Memory B cell (primary cell): ENCODE data around the gene NTPCR.

Experiments used
- ATAC-seq: fragments of 150-1000 bp; cut with Tn5 transposase; 2 replicates; pipeline ENCODE4 v1.10.0; 2021; ENCODE audit warnings: low read depth, mild to moderate bottlenecking, moderate library complexity
- DNase-seq, 2 donors: peaks; one replicate each; pipeline ENCODE4 v3.0.0; 2022; ENCODE audit warnings: low spot score in 2 of 2
- H3K27ac Mint-ChIP-seq: one replicate; pipeline ENCODE4 v1.8.0; 2022; ENCODE audit warnings: mild to moderate bottlenecking, moderate library complexity, mixed read lengths
- H3K27me3 Mint-ChIP-seq: one replicate; pipeline ENCODE4 v1.8.0; 2022; ENCODE audit warnings: mixed read lengths
- H3K36me3 Mint-ChIP-seq: one replicate; pipeline ENCODE4 v1.8.0; 2022; ENCODE audit warnings: mild to moderate bottlenecking, mixed read lengths
- H3K4me1 Mint-ChIP-seq: one replicate; pipeline ENCODE4 v1.8.0; 2022; ENCODE audit warnings: mixed read lengths
- H3K4me3 Mint-ChIP-seq: one replicate; pipeline ENCODE4 v1.8.0; 2022; ENCODE audit warnings: mild to moderate bottlenecking, moderate library complexity, mixed read lengths
- H3K9me3 Mint-ChIP-seq: one replicate; pipeline ENCODE4 v1.8.0; 2022; ENCODE audit warnings: mixed read lengths

The NTPCR gene

GRCh38 chr1:232979558-232979957 lies 29.1 kb downstream of the NTPCR start:
- H3K4me1 Mint-ChIP-seq = peaks cover 11% of the 10 kb centered on the region
- peak overlapping the region; percentile 75 for H3K27ac Mint-ChIP-seq
- no peaks in the 10 kb centered on the region for H3K27me3 Mint-ChIP-seq
- no peaks in the 10 kb centered on the region for H3K9me3 Mint-ChIP-seq
- DNase-seq (no peak), ATAC-seq (no peak)
- no peak overlapping the region for H3K4me3 Mint-ChIP-seq
- H3K36me3 Mint-ChIP-seq = peaks cover 23% of the 10 kb centered on the region

GRCh38 chr1:232980355-232980978 lies 30.1 kb downstream of the NTPCR start:
- DNase-seq (no peak), ATAC-seq (no peak)
- peaks cover 11% of the 10 kb centered on the region for H3K4me1 Mint-ChIP-seq
- no peaks in the 10 kb centered on the region for H3K27me3 Mint-ChIP-seq
- peaks cover 18% of the 10 kb centered on the region for H3K36me3 Mint-ChIP-seq
- H3K4me3 Mint-ChIP-seq = no peak overlapping the region
- no peaks in the 10 kb centered on the region for H3K9me3 Mint-ChIP-seq
- H3K27ac Mint-ChIP-seq = no peak overlapping the region

- Mint-ChIP-seq H3K4me1 (peaks cover 11% of the 10 kb centered on the region), H3K27ac (no peak overlapping the region), H3K9me3 (no peaks in the 10 kb centered on the region), H3K36me3 (peaks cover 14% of the 10 kb centered on the region), H3K27me3 (no peaks in the 10 kb centered on the region), H3K4me3 (no peak overlapping the region)
- ATAC-seq (no peak), DNase-seq (no peak)
Observed at GRCh38 chr1:232980986-232981560, 30.7 kb downstream of the NTPCR start.

- Mint-ChIP-seq H3K9me3 (no peaks in the 10 kb centered on the region), H3K27me3 (no peaks in the 10 kb centered on the region), H3K27ac (no peak overlapping the region), H3K4me3 (no peak overlapping the region), H3K36me3 (peaks cover 10% of the 10 kb centered on the region), H3K4me1 (peaks cover 8% of the 10 kb centered on the region)
- no peak for DNase-seq
- ATAC-seq = no peak
Observed at GRCh38 chr1:232982238-232982944, 32.0 kb downstream of the NTPCR start.

DNA sequence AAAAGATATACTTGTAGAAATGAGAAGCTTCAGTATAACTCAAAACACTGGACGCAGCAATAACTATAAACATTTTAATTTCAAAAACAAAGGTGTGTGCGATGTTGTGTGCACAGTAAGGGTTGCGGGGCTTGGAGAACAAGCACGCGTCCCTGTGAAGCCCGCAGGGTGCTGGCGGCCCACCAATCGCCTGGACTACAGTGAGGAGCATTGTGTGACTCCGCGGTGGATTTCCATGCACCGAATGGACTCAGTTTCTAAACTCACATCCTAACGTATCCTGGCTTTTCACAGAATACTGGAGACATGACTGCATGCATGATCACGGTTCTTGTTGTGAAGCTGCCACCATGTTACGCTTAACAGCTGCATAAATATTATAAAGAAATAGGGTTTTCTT lies 33.0 kb downstream of the NTPCR start:
- peaks cover 8% of the 10 kb centered on the region for H3K36me3 Mint-ChIP-seq
- no peak overlapping the region for H3K27ac Mint-ChIP-seq
- no peak for DNase-seq
- H3K9me3 Mint-ChIP-seq = no peaks in the 10 kb centered on the region
- H3K4me3 Mint-ChIP-seq = no peak overlapping the region
- peaks cover 2% of the 10 kb centered on the region for H3K4me1 Mint-ChIP-seq
- no peaks in the 10 kb centered on the region for H3K27me3 Mint-ChIP-seq
- ATAC-seq = no peak

DNA sequence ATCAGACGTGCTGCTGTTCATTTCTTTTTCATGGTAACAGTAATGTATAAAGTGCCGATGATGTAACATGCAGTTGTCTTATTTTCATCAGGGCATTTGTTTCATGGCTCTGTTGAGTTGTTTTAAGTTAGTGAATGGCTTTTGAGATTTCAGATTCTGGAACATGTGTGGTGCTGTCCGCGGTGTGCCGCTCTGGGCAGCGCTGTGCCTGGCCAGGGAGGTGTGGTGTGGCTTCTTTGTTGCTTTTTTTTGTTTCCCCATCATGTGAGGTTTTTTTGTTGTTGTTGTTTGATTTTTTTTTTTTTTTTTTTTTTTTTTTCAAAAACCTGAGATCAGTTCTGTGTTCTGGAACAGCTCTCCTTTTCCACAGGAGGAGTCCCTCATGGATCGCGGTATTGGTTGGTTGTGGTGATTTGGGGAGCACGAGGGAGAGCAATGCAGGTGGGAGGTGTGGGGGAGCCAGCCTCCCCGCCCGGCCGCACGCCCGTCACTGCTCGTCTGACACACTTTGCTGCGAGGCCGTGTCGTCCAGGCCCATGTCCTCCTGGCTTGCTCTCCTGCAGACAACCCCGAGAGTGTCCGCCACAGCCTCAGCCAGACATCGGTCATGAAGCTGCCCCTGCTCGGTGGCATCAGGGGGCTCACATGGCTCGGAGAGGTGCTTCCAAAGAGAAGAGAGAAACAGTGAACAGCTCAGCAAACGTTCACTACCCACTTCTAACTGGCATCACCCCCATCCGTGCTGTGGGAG lies 33.6 kb downstream of the NTPCR start:
- Mint-ChIP-seq H3K27ac (no peak overlapping the region), H3K4me3 (no peak overlapping the region), H3K9me3 (no peaks in the 10 kb centered on the region), H3K27me3 (no peaks in the 10 kb centered on the region), H3K36me3 (peaks cover 6% of the 10 kb centered on the region), H3K4me1 (no peaks in the 10 kb centered on the region)
- DNase-seq (no peak), ATAC-seq (no peak)

DNA sequence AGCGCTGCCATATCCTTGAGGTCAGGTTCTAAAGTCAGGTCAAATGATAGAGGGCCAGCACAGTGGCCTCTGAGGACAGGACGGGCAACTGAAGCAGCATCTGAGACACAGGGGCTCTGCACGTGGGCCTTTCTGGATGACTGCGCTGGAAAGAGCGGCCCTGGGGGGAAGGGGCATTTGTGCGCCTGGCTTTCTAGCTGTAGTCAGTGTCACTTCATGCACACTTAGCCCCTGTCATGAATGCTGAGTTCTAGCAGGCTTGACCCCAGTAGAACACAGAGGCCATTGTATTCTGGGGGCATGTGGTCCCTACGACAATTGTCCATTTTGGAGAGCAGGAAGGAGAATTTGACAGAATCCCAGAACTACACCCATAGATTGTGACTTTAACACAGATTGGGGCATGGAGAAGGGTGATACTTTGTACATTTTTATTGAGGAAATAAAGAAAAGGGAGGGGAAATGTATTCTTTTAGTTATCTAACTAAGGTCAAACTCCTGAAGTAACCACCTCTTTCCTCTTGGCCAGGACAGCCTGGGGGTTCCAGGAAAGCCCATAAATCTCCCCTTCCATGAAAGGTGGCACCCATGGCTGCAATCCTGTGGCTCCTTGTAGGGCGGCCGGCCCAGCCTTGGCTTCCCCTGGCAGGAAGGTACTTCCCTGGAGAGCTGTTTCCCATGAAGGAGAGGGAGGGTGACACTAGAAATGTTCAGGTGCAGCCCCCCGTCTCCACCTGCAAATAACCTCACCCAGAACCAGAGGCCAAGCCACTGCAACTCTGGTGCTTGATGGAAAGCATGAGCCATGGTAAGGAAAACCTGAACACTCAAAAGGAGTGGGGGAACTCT lies 34.4 kb downstream of the NTPCR start:
- no peak for ATAC-seq
- no peak overlapping the region for H3K27ac Mint-ChIP-seq
- H3K36me3 Mint-ChIP-seq = peaks cover 8% of the 10 kb centered on the region
- H3K4me3 Mint-ChIP-seq = no peak overlapping the region
- no peak for DNase-seq
- no peaks in the 10 kb centered on the region for H3K4me1 Mint-ChIP-seq
- H3K27me3 Mint-ChIP-seq = no peaks in the 10 kb centered on the region
- H3K9me3 Mint-ChIP-seq = no peaks in the 10 kb centered on the region

- no peak for DNase-seq
- ATAC-seq = no peak
- H3K4me3 Mint-ChIP-seq = no peak overlapping the region
- no peak overlapping the region for H3K27ac Mint-ChIP-seq
- H3K9me3 Mint-ChIP-seq = no peaks in the 10 kb centered on the region
- H3K4me1 Mint-ChIP-seq = no peaks in the 10 kb centered on the region
- no peaks in the 10 kb centered on the region for H3K27me3 Mint-ChIP-seq
- H3K36me3 Mint-ChIP-seq = peaks cover 9% of the 10 kb centered on the region
Observed at GRCh38 chr1:232985882-232986526, 35.6 kb downstream of the NTPCR start.

DNA sequence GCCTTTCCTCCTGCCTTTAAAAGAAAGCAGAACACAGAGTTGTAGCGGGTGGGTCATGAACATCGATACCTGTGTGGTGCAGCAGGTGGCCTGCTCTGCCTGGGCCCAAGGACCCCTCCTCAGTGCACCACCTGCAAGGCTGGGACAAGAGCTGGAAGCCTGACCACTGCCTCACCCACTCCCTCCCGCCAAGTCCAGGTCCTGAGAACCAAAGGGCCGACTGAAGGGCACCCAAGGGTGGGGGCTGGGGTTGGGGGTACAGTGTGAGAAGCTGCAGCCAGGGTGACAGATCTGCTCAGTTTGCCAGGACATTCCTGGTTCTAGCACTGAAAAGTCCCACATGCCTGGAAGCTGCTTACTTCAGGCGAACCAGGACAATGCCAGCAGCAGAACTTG lies 36.1 kb downstream of the NTPCR start:
- DNase-seq = no peak
- Mint-ChIP-seq H3K4me3 (no peak overlapping the region), H3K27ac (no peak overlapping the region), H3K36me3 (peaks cover 11% of the 10 kb centered on the region), H3K9me3 (no peaks in the 10 kb centered on the region), H3K4me1 (no peaks in the 10 kb centered on the region), H3K27me3 (no peaks in the 10 kb centered on the region)
- no peak for ATAC-seq

- Mint-ChIP-seq H3K4me3 (no peak overlapping the region), H3K9me3 (no peaks in the 10 kb centered on the region), H3K27me3 (no peaks in the 10 kb centered on the region), H3K27ac (no peak overlapping the region), H3K4me1 (no peaks in the 10 kb centered on the region), H3K36me3 (peaks cover 13% of the 10 kb centered on the region)
- DNase-seq = no peak
- ATAC-seq = no peak
Observed at GRCh38 chr1:232987046-232987773, 36.8 kb downstream of the NTPCR start.

DNA sequence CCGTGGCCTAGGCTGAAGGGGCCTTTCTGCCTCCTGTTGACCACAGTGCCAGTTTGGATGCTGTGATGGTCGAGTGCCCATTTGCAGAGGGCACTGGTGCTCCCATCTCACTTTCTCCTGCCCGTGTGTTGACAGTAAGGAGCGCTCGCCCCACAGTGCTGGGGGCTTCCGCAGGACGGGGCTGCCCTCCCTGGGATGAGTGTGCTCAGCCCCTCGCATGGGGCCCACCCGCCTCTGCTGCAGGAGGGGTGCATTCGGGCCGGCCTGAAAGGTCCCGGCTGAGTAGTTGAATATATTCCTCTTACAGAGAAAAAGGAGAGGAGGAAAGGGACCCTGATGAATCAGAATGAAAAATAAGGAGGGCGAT lies 37.3 kb downstream of the NTPCR start:
- H3K4me3 Mint-ChIP-seq = no peak overlapping the region
- no peak overlapping the region for H3K27ac Mint-ChIP-seq
- no peaks in the 10 kb centered on the region for H3K4me1 Mint-ChIP-seq
- H3K9me3 Mint-ChIP-seq = no peaks in the 10 kb centered on the region
- DNase-seq (no peak), ATAC-seq (no peak)
- H3K36me3 Mint-ChIP-seq = peaks cover 17% of the 10 kb centered on the region
- no peaks in the 10 kb centered on the region for H3K27me3 Mint-ChIP-seq

GRCh38 chr1:232988572-232989040 lies 38.2 kb downstream of the NTPCR start:
- peaks cover 3% of the 10 kb centered on the region for H3K9me3 Mint-ChIP-seq
- H3K4me3 Mint-ChIP-seq = no peak overlapping the region
- H3K27me3 Mint-ChIP-seq = no peaks in the 10 kb centered on the region
- peaks cover 25% of the 10 kb centered on the region for H3K36me3 Mint-ChIP-seq
- no peaks in the 10 kb centered on the region for H3K4me1 Mint-ChIP-seq
- DNase-seq (no peak), ATAC-seq (no peak)
- no peak overlapping the region for H3K27ac Mint-ChIP-seq
